ENCODE data around the gene PLAU.
"Not testable (repeated sequence)": the region's sequence is repeated elsewhere in the genome, so short reads cannot be mapped to it uniquely, and the experiment has no call there.

PLAU gene

GRCh38 chr10:73876971-73877370, 34.0 kb upstream of the PLAU start:
- no peak for DNase-seq

- DNase-seq, result no peak
These were observed 33.3 kb upstream of the PLAU start for GRCh38 chr10:73877533-73878160.

DNA sequence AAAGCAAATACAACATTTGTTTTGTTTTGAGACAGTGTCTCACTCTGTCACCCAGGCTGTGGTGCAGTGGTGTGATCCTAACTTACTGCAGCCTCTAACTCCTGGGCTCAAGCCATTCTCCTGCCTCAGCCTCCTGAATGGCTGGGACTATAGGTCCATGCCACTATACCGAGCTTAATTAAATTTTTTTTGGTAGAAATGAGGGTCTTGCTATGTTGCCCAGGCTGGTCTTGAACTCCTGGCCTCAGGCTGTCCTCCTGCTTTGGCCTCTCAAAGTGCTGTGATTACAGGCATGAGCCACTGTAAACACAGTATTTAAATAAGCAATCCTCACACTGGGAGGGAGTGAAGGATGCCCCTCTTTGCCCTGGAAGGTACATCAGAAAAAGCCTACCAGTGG, 32.6 kb upstream of the PLAU start:
- DNase-seq, result no peak

DNA sequence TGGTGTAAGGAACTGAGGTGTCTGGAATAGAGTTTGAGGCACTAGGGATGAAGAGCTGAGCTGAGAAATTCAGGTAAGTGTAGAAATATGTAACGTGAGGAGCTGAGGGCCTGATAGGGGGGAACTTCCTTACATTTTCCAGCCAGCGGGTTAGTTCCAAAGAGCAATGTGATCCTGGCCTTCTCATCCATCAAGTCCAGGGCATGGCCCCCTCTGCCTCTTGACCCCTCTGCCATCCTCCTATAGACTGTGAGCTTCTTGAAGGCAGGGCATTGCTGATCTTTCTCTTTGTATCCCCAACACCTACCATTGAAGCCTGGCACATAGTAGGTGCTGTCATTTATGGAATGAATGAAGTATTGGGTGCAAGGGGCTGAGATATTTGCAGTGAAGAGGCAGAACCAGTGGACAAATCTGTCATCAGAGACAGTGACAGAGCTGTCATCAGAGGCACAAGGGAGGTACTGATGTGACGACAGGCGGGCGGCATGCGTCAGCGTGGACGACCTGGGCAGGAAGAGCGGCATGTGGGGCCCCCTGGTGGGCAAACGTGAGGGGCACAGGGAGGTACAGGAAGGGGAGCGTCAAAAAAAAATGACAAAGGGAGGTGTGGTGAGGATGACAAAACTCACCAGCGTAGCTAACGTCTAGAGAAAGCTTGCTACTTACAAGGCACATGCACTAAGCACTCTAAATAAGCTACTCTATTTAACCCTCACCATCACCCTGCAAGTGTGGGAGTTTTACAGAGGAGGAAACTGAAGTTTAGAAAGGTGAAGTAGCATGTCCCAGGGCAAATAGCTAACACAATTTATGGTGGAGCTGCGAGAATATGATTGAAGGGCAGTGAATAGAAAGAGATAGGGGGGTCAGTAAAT, 31.4 kb upstream of the PLAU start:
- DNase-seq, result peak; percentile 89

DNA sequence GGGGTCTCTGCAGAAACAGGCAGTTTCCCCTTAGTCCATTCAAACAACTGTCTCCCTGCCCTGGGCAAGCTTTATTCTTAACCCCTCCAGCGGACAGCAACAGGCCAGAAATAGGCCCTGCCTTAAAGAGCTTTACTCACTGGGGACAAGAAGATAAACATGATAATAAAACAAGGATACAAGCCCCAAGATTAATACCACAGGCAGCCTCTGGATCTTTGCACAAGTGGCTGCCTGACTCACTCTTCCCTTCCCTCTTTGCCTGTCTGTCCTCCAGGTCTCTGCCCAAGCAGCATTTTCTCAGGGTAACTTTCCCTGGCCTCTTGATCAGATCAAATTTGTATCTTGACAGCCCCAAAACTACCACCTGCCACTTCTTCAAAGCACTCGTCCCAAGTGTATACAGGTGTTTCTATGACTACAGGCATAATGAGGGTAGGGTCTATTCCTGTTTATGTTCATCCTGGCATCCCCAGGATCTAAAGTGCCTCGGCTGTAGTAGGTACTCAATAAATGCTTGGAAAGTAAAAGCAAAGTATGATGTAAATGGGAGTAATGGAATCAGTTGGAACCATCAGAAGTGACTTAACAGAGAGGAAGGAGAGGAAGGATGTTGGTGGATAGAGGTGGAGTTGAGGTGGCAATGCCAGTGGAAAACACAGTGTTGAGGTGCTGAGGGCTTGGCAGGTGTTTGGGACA, 29.6 kb upstream of the PLAU start:
- no peak for DNase-seq

GRCh38 chr10:73884017-73884416, 26.9 kb upstream of the PLAU start:
- DNase-seq, result no peak

DNA sequence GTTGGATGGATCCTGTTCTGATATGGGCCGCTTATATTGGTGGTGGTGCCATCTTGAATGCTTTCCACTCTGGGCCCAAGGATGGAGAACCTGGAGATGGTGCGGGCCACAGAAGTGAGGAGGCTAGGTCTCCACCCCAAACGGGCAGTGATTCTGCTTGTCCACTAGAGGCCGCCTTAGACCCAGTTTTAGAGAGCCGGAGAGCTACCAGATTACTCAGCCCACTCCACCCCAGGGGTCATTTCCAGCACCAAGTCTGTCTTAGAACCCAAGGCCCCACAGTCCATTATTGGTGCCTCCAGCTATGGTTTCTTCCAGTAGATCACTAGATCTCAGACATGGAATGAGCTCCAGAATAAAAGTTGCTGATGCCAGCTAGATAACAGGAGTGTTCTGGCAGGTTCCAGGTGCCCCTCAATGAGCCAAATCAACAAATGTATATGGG, 24.8 kb upstream of the PLAU start:
- DNase-seq, result peak; percentile 50

DNA sequence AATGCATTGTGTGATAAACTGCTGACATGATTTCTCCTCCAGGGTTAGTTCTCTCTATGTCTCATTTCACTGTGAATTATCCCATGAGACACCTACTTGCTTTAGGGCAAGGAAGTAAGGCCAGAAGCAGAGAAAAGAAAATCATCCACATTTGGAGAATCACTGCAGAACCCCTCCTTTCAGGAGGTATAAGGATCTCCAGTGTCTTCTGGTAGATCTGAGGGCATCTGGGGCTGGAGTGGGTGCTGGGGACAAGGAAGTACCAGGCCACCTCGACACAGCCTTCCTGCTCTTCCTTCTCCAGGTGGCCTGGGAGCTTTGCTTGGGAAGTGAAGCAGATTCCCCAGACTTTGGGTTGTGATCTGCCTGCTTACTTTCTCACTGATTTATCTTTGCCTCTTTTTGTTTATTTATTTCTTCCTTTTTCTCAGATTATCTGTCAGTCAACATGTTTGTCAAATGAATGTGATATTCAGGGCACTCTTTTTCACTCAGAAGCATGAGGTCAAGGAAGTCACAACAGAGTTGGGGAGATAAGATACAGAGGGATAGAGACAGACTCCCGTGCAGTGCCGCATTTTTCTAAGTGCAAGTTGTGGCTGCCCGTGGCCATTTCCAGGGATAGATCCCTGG, 24.2 kb upstream of the PLAU start:
- DNase-seq, result no peak

GRCh38 chr10:73887294-73888039, 23.5 kb upstream of the PLAU start:
- no peak for DNase-seq

DNA sequence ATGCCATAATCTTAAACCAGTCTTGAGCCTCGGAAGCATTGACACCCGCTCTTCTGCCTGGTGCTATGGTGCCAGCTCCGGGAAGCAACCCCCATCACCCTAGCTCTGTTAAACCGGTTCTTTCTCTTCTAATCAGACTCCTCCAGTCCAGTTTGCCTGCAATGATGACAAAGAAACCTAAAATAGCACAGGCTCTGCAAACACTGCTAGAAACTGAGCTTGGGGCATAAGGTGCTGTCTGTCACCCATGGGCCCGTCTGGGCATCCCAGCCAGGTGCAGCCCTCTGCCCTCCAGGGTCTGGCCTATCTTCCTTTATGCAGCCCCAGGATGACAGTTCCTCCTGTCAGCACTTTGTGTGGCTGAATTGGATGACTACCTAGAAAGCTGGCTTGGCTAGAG, 22.4 kb upstream of the PLAU start:
- DNase-seq, result no peak

GRCh38 chr10:73889014-73889413, 21.9 kb upstream of the PLAU start:
- DNase-seq, result no peak

DNA sequence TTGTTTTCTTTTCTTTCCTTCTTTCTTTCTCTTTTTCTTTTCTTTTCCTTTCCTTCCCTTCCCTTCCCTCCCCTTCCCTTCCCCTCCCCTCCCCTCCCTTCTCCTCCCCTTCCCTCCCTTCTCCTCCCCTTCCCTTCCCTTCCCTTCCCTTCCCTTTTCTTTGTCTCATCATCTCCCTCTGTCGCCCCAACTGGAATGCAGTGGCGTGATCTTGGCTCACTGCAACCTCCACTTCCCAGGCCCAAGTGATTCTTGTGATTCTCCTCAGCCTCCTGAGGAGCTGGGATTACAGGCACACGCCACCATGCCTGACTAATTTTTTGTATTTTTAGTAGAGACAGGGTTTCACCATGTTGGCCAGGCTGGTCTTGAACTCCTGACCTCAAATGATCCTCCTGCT, 21.5 kb upstream of the PLAU start:
- DNase-seq, result not testable (repeated sequence)

GRCh38 chr10:73890261-73890660, 20.7 kb upstream of the PLAU start:
- DNase-seq, result no peak

GRCh38 chr10:73890830-73891229, 20.1 kb upstream of the PLAU start:
- not testable (repeated sequence) for DNase-seq

DNA sequence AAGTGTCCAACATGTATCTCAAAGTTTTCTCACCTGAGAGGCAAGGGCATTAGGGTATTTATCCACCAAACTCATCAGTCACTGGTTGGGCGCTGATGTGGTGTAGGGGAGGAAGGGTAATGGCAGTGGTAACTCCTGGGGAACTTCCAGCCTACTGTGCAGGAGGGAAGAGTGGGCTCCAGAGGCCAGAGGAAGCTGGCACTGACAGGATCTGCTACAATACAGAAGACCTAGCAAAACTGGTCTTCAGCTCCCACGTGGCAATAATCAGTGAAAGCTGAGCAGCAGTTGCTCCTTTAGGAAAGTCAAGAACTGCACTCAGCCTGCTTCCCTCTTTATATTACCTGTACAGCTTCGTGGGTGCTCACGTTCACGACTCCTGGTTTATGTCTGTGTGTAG, 19.4 kb upstream of the PLAU start:
- DNase-seq, result no peak

GRCh38 chr10:73892310-73893030, 18.5 kb upstream of the PLAU start:
- no peak for DNase-seq

GRCh38 chr10:73893426-73893825, 17.5 kb upstream of the PLAU start:
- no peak for DNase-seq

DNA sequence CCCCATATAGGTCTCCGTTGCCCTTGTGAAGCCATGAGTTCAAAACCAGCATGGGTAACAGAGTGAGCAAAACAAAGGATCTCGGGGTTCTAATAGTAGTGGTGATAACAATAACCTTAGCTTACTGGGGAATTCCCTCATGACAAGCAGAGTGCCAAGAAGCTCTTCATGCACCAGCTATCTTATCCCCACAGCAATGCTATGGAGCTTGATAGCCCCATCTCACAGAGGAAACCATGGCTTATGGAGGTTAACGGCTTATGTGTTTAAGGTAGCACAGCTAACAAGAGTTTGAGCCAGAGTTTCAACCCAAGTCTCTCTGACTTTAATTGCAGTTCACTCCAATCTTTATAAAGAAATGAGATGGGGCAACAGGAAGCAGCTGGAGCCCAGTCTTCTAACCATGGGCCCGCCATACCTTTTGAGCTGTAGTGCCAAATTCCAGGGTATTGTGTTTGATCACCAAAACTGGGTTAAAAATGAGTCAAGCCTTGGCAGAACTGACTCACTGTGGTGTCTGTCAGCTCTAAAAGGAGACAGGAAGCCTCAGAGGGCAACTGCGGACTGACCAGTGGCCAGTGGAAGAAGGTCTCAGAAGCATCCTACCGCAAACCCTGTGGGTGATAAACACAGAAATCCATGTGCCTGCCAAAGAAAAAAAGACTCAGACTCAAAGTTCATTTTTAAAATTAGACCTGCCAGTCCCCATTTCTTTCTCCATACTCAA, 16.5 kb upstream of the PLAU start:
- no peak for DNase-seq

- not testable (repeated sequence) for DNase-seq
These were observed 15.6 kb upstream of the PLAU start for GRCh38 chr10:73895381-73895780.

GRCh38 chr10:73897693-73898092, 13.2 kb upstream of the PLAU start:
- no peak for DNase-seq
